ENCODE results near the gene ARIH2. TPM values are rescaled to one million over a fixed set of nuclear protein-coding genes. Genes with fewer than 3 reads are reported as not detected.

ARIH2 gene
- total RNA-seq, 4 donors from 2014 or later = 37.4 to 102 (median 79.9) TPM

DNA sequence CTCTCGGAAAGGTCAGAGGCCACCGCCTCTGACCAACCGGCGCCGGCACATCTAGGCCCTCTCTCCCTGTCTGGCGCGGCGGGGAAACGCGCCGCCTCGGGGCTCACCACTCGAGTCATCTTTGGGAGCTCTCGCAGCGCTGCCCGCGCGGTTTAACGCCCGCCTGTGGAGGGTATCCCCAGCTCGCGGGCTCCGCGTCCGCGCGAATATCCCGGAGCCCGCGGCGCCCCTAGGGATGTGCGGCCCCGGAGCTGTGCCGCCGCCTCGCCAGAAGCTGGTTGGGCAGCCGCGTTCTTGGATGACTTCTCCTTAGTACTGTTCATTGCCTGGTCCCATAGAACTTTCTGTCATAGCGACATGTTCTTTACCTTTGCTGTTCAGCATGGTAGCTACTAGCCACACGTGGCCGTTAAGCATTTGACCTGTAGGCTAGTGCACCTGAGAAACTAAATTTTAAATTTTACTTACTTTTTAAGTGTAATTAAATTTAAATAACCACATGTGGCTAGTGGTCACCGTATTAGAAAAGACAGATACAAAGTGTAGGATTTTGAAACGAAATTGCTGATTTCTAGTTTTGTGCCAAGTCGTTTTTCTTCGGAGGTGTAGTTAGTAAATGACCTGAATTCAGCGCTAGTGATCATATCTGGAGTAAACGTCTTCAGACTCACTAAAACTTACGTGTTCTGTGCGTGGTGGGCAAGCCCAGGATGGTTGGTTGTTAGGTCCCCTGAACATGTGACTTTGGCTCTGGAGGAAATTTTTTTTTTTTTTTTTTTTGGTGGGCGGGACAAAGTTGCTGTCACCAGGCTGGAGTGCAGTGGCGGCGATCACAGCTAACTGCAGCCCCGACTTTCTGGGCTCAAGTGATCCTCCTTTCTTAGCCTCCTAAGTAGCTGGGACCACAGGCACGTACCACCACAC, 835 bp downstream of the ARIH2 start:
- Histone ChIP-seq H3K36me3 (no peaks in the 10 kb centered on the region), H3K9me3 (no peaks in the 10 kb centered on the region), H3K27ac (peak overlapping the region; percentile 90 to 96), H3K4me1 (peaks cover 0 to 9% of the 10 kb centered on the region in 2 donors), H3K27me3 (no peaks in the 10 kb centered on the region), H3K4me3 (peak overlapping the region; percentile 41 to 86)
- TF ChIP-seq, protein P1, sequence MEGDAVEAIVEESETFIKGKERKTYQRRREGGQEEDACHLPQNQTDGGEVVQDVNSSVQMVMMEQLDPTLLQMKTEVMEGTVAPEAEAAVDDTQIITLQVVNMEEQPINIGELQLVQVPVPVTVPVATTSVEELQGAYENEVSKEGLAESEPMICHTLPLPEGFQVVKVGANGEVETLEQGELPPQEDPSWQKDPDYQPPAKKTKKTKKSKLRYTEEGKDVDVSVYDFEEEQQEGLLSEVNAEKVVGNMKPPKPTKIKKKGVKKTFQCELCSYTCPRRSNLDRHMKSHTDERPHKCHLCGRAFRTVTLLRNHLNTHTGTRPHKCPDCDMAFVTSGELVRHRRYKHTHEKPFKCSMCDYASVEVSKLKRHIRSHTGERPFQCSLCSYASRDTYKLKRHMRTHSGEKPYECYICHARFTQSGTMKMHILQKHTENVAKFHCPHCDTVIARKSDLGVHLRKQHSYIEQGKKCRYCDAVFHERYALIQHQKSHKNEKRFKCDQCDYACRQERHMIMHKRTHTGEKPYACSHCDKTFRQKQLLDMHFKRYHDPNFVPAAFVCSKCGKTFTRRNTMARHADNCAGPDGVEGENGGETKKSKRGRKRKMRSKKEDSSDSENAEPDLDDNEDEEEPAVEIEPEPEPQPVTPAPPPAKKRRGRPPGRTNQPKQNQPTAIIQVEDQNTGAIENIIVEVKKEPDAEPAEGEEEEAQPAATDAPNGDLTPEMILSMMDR (IDR thresholded peaks at IDR 0.05) = no peak
- DNase-seq = no peak
- intact Hi-C loops (cut with DNase I; ENCODE audit: low total_unique reads) = no loop called here

DNA sequence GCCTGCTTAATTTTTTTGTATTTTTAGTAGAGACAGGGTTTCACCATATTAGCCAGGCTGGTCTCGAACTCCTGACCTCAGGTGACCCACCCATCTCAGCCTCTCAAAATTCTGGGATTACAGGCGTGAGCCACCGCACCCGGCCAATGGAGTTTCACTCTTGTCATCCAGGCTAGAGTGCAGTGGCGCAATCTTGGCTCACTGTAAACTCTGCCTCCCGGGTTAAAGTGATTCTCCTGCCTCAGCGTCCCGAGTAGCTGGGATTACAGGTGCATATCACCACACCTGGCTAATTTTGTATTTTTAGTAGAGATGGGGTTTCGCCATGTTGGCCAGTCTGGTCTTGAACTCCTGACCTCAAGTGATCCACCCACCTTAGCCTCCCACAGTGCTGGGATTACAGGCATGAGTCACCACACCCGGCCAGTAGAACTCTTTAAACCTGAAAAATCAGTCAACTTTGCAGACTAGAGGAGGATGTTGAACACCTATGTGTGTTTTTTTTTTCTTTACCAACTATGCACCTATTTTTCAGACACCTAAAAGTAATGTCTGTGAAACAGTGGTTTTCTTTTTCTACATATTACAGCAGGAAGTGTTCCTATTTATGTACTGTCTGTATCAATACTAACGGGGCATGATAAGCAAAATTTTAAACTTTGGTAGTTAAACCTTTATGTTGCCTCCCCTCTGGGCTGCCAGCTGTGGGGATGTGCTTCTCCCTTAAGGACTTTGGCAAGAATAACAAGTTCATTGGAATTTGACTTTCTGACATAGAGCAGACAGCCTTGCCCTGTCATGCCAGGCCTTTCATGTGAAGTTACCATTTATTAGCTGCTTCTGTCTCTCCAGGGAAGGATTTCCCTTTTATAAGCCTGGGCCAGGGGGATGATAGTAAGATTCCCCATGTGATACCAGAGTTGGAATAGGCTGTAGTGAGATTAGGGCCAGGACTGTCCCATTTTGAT, 8.1 kb downstream of the ARIH2 start:
- no peak for TF ChIP-seq POLR2A (IDR thresholded peaks at IDR 0.05)
- TF ChIP-seq, protein P1 (IDR thresholded peaks at IDR 0.05) = no peak
- Histone ChIP-seq H3K27ac (no peak overlapping the region), H3K4me3 (no peak overlapping the region), H3K4me1 (peaks cover 0 to 7% of the 10 kb centered on the region in 2 donors), H3K36me3 (no peaks in the 10 kb centered on the region), H3K27me3 (no peaks in the 10 kb centered on the region), H3K9me3 (no peaks in the 10 kb centered on the region)
- intact Hi-C loops (cut with DNase I; ENCODE audit: low total_unique reads) = no loop called here
- no peak for DNase-seq

DNA sequence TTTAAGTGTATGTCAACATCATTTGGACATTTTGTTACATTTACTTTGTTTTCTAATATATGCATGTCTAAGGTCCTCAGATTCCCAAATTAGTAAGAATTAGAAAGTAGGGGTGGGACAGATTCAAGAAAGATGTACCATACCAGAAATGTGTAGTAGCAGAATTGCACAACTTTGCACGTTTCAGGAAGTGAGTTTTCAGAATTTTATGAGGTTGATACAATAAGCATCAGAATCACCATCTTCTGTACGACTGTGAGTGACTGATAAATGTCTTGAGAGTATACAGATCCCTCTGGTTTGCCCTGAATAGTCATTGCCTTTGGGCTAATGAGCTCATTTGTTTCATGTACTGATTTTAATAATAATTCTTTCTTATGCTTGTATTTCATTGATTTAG, 9.3 kb downstream of the ARIH2 start:
- intact Hi-C loops (cut with DNase I; ENCODE audit: low total_unique reads) = no loop called here
- Histone ChIP-seq H3K27ac (no peak overlapping the region), H3K4me3 (no peak overlapping the region), H3K4me1 (peaks cover 0 to 4% of the 10 kb centered on the region in 2 donors), H3K36me3 (no peaks in the 10 kb centered on the region), H3K9me3 (no peaks in the 10 kb centered on the region), H3K27me3 (no peaks in the 10 kb centered on the region)
- no peak for DNase-seq
- TF ChIP-seq, protein P1 (IDR thresholded peaks at IDR 0.05) = no peak
- TF ChIP-seq POLR2A (IDR thresholded peaks at IDR 0.05) = no peak

DNA sequence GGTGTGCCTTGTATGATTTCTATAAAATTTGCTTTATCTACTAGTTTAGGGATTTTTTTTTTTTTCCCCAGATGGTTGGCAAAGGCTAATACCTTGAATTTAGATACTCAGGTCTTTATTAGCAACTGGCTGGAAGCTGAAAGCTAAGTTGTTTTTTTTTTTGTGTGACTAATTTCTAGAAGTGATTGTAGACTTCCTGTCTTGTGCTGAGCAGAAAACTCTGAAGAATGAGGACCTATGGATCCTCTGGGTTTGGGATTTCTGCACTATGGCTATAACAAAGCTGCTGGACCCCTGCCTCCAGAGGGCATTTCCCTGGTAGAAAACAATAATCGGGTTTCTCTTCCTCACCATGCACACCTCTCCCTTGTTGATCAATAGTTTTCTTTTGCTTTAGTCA, 10.0 kb downstream of the ARIH2 start:
- H3K36me3 ChIP-seq = no peaks in the 10 kb centered on the region
- no peak overlapping the region for H3K27ac ChIP-seq
- intact Hi-C loops (cut with DNase I; ENCODE audit: low total_unique reads) = no loop called here

More for the DNA sequence above, 10.0 kb downstream of the ARIH2 start:
- no peaks in the 10 kb centered on the region for H3K9me3 ChIP-seq
- no peak overlapping the region for H3K4me3 ChIP-seq
- H3K27me3 ChIP-seq = no peaks in the 10 kb centered on the region
- DNase-seq = no peak
- TF ChIP-seq, protein P1 (IDR thresholded peaks at IDR 0.05) = no peak
- H3K4me1 ChIP-seq = peaks cover 0 to 4% of the 10 kb centered on the region in 2 donors

All from uterus (tissue), 4 donors.